Neutrophil (primary cell): ENCODE measurements around the gene ASXL2.
"Not testable (repeated sequence)": the region's sequence is repeated elsewhere in the genome, so short reads cannot be mapped to it uniquely, and the experiment has no call there.

Experiments
- H3K27ac ChIP-seq: fragments of 200-600 bp; sonication (generic); 2 replicates; pipeline ENCODE4 v1.5.1; 2016; ENCODE audit warnings: mild to moderate bottlenecking, moderate library complexity
- H3K27me3 ChIP-seq: fragments of 200-600 bp; sonication (generic); 2 replicates; pipeline ENCODE4 v1.6.0; 2016; ENCODE audit warnings: mild to moderate bottlenecking
- H3K36me3 ChIP-seq: fragments of 200-600 bp; sonication (generic); 2 replicates; pipeline ENCODE4 v1.5.1; 2017
- H3K4me1 ChIP-seq, 2 experiments: fragments of 200-600 bp in 1 of 2; sonication (generic) in 1 of 2; 1 replicate in 1 of 2; 2 replicates in 1 of 2; pipeline versions ENCODE4 v1.5.1 to v1.6.1; 2013 to 2016; ENCODE audit warnings: low read depth in 1 of 2, low read length in 1 of 2, mild to moderate bottlenecking in 1 of 2, moderate library complexity in 1 of 2; ENCODE audit not compliant: control insufficient read depth in 1 of 2, insufficient read depth in 1 of 2
- H3K4me3 ChIP-seq, 2 experiments: fragments of 200-600 bp in 1 of 2; sonication (generic) in 1 of 2; 1 replicate in 1 of 2; 2 replicates in 1 of 2; pipeline ENCODE4 v1.5.1; 2013 to 2016; ENCODE audit warnings: low read depth in 1 of 2, low read length in 1 of 2, mild to moderate bottlenecking in 1 of 2, moderate library complexity in 1 of 2
- H3K9me3 ChIP-seq: fragments of 200-600 bp; sonication (generic); 2 replicates; pipeline ENCODE4 v1.5.1; 2016
- CTCF ChIP-seq: fragments of 200-600 bp; sonication (generic); IDR thresholded peaks from 2 replicates; pipeline ENCODE4 v1.5.1; 2016; ENCODE audit warnings: antibody characterized with exemption

ASXL2 gene

GRCh38 chr2:25833566-25833965 lies 44.7 kb downstream of the ASXL2 start:
- no peaks in the 10 kb centered on the region for H3K9me3 ChIP-seq
- H3K4me3 ChIP-seq = no peak overlapping the region
- H3K36me3 ChIP-seq = no peaks in the 10 kb centered on the region
- no peak for TF ChIP-seq CTCF
- H3K27ac ChIP-seq = no peak overlapping the region
- H3K27me3 ChIP-seq = no peaks in the 10 kb centered on the region
- H3K4me1 ChIP-seq = no peaks in the 10 kb centered on the region

GRCh38 chr2:25832897-25833296 lies 45.4 kb downstream of the ASXL2 start:
- no peaks in the 10 kb centered on the region for H3K36me3 ChIP-seq
- H3K4me1 ChIP-seq = no peaks in the 10 kb centered on the region
- H3K27ac ChIP-seq = no peak overlapping the region
- TF ChIP-seq CTCF = no peak
- H3K27me3 ChIP-seq = no peaks in the 10 kb centered on the region
- H3K9me3 ChIP-seq = no peaks in the 10 kb centered on the region
- H3K4me3 ChIP-seq = no peak overlapping the region

DNA sequence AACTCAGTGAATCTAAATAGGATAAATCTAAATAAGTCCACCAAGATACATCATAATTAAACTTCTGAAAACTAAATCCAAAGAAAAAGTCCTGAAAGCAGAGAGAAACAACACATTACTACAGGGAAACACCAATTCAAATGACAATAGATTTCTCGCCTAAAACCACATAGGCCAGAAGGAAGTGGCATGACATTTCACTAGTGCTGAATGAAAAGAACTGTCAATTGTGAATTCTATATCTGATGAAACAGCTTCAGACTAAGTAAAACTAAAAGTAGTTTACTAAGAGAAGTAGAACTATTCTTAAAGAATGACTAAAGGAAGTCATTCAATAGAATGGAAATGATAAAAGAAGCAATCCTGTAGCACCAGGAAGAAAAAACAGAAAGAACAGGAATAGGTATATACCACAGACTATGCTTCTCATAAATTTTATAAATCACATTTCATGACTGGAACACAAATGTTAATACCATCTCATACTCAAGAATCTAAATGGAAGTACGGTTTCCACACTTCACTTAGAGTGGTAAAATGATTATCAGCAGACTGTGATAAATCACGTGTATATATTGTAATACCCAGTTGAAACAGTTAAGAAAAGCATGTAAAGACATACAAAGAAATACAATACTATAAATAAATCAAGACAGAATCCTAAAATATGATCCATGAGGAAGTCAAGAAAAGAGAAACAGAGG lies 46.4 kb downstream of the ASXL2 start:
- Histone ChIP-seq H3K9me3 (no peaks in the 10 kb centered on the region), H3K27ac (peak overlapping the region; percentile 16)

GRCh38 chr2:25829828-25830227 lies 48.5 kb downstream of the ASXL2 start:
- no peak overlapping the region for H3K27ac ChIP-seq
- no peak for TF ChIP-seq CTCF
- H3K9me3 ChIP-seq = no peaks in the 10 kb centered on the region
- H3K4me3 ChIP-seq = no peak overlapping the region
- H3K27me3 ChIP-seq = no peaks in the 10 kb centered on the region
- no peaks in the 10 kb centered on the region for H3K36me3 ChIP-seq
- peaks cover 13 to 16% of the 10 kb centered on the region in 2 experiments for H3K4me1 ChIP-seq

More for the DNA sequence above, 46.4 kb downstream of the ASXL2 start:
- Histone ChIP-seq H3K4me1 (no peaks in the 10 kb centered on the region), H3K4me3 (no peak overlapping the region), H3K36me3 (no peaks in the 10 kb centered on the region), H3K27me3 (no peaks in the 10 kb centered on the region)
- TF ChIP-seq CTCF = no peak

DNA sequence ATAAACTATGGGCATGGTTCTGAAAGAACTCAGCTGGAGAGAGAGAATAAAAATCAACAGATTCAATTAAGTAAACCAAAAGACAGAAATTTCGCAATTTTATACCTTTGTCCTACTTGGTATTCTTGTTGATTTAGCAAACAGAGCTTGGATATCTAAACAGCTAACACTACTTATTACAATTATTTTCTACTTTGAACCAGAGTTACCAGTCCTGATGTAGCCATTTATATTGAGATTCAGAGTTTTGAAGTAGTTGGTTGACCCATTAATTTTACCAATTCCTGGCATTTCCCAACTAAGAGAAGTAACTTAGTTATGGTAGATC lies 48.9 kb downstream of the ASXL2 start:
- Histone ChIP-seq H3K36me3 (no peaks in the 10 kb centered on the region), H3K9me3 (no peaks in the 10 kb centered on the region), H3K27me3 (no peaks in the 10 kb centered on the region), H3K4me3 (no peak overlapping the region), H3K27ac (no peak overlapping the region), H3K4me1 (peaks cover 18 to 21% of the 10 kb centered on the region in 2 experiments)
- TF ChIP-seq CTCF = no peak

DNA sequence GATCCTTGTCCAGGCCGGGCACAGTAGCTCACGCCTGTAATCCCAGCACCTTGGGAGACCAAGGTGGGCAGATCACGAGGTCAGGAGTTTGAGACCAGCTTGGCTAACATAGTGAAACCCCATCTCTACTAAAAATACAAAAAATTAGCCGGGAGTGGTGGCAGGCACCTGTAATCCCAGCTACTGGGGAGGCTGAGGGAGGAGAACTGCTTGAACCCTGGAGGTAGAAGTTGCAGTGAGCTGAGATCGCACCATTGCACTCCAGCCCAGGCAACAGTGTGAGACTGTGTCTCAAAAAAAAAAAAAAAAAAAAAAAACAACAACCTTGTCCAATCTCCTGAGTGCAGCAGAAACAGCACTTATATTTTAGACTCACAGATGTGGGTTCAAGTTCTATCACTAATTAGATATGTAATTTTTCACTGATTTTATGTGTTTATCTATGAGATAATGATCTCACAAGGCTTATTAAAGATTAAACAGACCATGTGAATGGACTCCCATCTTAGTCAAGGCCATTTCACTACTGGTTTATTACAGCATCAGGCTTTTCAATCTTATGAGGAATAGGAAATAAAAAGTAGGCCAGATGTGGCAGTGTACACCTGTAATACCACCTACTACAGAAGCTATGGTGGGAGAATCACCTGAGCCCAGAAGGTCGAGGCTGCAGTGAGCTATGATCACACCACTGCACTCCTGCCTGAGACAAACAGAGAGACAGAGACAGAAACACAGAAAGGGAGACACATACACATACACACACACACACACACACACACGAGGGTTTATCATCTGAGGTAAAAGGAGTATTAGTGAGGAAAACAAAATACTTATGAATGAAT lies 49.5 kb downstream of the ASXL2 start:
- H3K36me3 ChIP-seq, H3K9me3 ChIP-seq, H3K27ac ChIP-seq, H3K4me3 ChIP-seq, H3K27me3 ChIP-seq: not testable (repeated sequence)
- peaks cover 20 to 22% of the 10 kb centered on the region in 2 experiments for H3K4me1 ChIP-seq
